IPS-18a (cell line): ENCODE results near the gene C5orf52.
"Not testable (repeated sequence)": the region's sequence is repeated elsewhere in the genome, so short reads cannot be mapped to it uniquely, and the experiment has no call there.

Experiments
- H3K27ac ChIP-seq: one replicate; pipeline ENCODE4 v1.5.1; 2013; ENCODE audit warnings: low read length
- H3K27me3 ChIP-seq: one replicate; pipeline ENCODE4 v1.6.1; 2013; ENCODE audit warnings: mild to moderate bottlenecking, low read length; ENCODE audit not compliant: control insufficient read depth, insufficient read depth
- H3K36me3 ChIP-seq: one replicate; pipeline ENCODE4 v1.6.1; 2013; ENCODE audit warnings: low read depth, low read length; ENCODE audit not compliant: control insufficient read depth
- H3K4me1 ChIP-seq: one replicate; pipeline ENCODE4 v1.6.1; 2013; ENCODE audit warnings: low read depth, low read length; ENCODE audit not compliant: control insufficient read depth
- H3K4me3 ChIP-seq: one replicate; pipeline ENCODE4 v1.5.1; 2013; ENCODE audit warnings: low read length
- H3K9ac ChIP-seq: one replicate; pipeline ENCODE4 v1.6.1; 2013; ENCODE audit warnings: mild to moderate bottlenecking, low read length, moderate library complexity
- H3K9me3 ChIP-seq: one replicate; pipeline ENCODE4 v1.6.1; 2013; ENCODE audit warnings: low read depth, low read length; ENCODE audit not compliant: control insufficient read depth

The C5orf52 gene

GRCh38 chr5:157680239-157680638 lies 8.9 kb downstream of the C5orf52 start:
- H3K9ac ChIP-seq: no peak overlapping the region
- H3K9me3 ChIP-seq: no peaks in the 10 kb centered on the region
- no peak overlapping the region for H3K4me3 ChIP-seq
- H3K27me3 ChIP-seq: no peaks in the 10 kb centered on the region
- no peaks in the 10 kb centered on the region for H3K36me3 ChIP-seq
- H3K27ac ChIP-seq: no peak overlapping the region
- H3K4me1 ChIP-seq: no peaks in the 10 kb centered on the region

- H3K36me3 ChIP-seq: no peaks in the 10 kb centered on the region
- no peaks in the 10 kb centered on the region for H3K27me3 ChIP-seq
- no peak overlapping the region for H3K27ac ChIP-seq
- no peak overlapping the region for H3K4me3 ChIP-seq
- H3K9ac ChIP-seq: no peak overlapping the region
- no peaks in the 10 kb centered on the region for H3K9me3 ChIP-seq
- H3K4me1 ChIP-seq: no peaks in the 10 kb centered on the region
Observed at GRCh38 chr5:157681048-157681447, 9.7 kb downstream of the C5orf52 start.

GRCh38 chr5:157682257-157682656 lies 10.9 kb downstream of the C5orf52 start:
- H3K27ac ChIP-seq: no peak overlapping the region
- H3K9me3 ChIP-seq: no peaks in the 10 kb centered on the region
- no peaks in the 10 kb centered on the region for H3K4me1 ChIP-seq
- H3K4me3 ChIP-seq: no peak overlapping the region
- H3K9ac ChIP-seq: no peak overlapping the region
- no peaks in the 10 kb centered on the region for H3K27me3 ChIP-seq
- no peaks in the 10 kb centered on the region for H3K36me3 ChIP-seq

- not testable (repeated sequence) for H3K36me3 ChIP-seq, H3K9me3 ChIP-seq, H3K4me3 ChIP-seq, H3K27me3 ChIP-seq, H3K4me1 ChIP-seq, H3K27ac ChIP-seq, H3K9ac ChIP-seq
Observed at GRCh38 chr5:157686276-157687197, 15.2 kb downstream of the C5orf52 start.

GRCh38 chr5:157687198-157687554 lies 15.8 kb downstream of the C5orf52 start:
- no peak overlapping the region for H3K4me3 ChIP-seq
- H3K9me3 ChIP-seq: no peaks in the 10 kb centered on the region
- H3K36me3 ChIP-seq: no peaks in the 10 kb centered on the region
- no peaks in the 10 kb centered on the region for H3K4me1 ChIP-seq
- no peak overlapping the region for H3K27ac ChIP-seq
- H3K27me3 ChIP-seq: no peaks in the 10 kb centered on the region
- no peak overlapping the region for H3K9ac ChIP-seq

- no peak overlapping the region for H3K27ac ChIP-seq
- no peak overlapping the region for H3K9ac ChIP-seq
- no peaks in the 10 kb centered on the region for H3K27me3 ChIP-seq
- no peaks in the 10 kb centered on the region for H3K4me1 ChIP-seq
- H3K9me3 ChIP-seq: no peaks in the 10 kb centered on the region
- H3K36me3 ChIP-seq: no peaks in the 10 kb centered on the region
- H3K4me3 ChIP-seq: no peak overlapping the region
Observed at GRCh38 chr5:157689942-157690689, 18.8 kb downstream of the C5orf52 start.

- H3K4me3 ChIP-seq: no peak overlapping the region
- no peaks in the 10 kb centered on the region for H3K27me3 ChIP-seq
- H3K4me1 ChIP-seq: no peaks in the 10 kb centered on the region
- no peaks in the 10 kb centered on the region for H3K36me3 ChIP-seq
- no peak overlapping the region for H3K9ac ChIP-seq
- no peaks in the 10 kb centered on the region for H3K9me3 ChIP-seq
- H3K27ac ChIP-seq: no peak overlapping the region
Observed at GRCh38 chr5:157690690-157691433, 19.5 kb downstream of the C5orf52 start.

GRCh38 chr5:157693816-157694215 lies 22.5 kb downstream of the C5orf52 start:
- not testable (repeated sequence) for H3K4me1 ChIP-seq, H3K9ac ChIP-seq, H3K4me3 ChIP-seq, H3K36me3 ChIP-seq, H3K9me3 ChIP-seq, H3K27ac ChIP-seq, H3K27me3 ChIP-seq

- not testable (repeated sequence) for H3K27me3 ChIP-seq
Observed at GRCh38 chr5:157696154-157696553, 24.8 kb downstream of the C5orf52 start.

GRCh38 chr5:157698674-157699073 lies 27.3 kb downstream of the C5orf52 start:
- H3K9ac ChIP-seq, H3K27me3 ChIP-seq, H3K4me3 ChIP-seq, H3K27ac ChIP-seq, H3K4me1 ChIP-seq, H3K36me3 ChIP-seq: not testable (repeated sequence)
- peaks cover 13% of the 10 kb centered on the region for H3K9me3 ChIP-seq

More at GRCh38 chr5:157696154-157696553, 24.8 kb downstream of the C5orf52 start:
- H3K4me3 ChIP-seq, H3K36me3 ChIP-seq, H3K9me3 ChIP-seq, H3K27ac ChIP-seq, H3K9ac ChIP-seq, H3K4me1 ChIP-seq: not testable (repeated sequence)

- H3K4me1 ChIP-seq: no peaks in the 10 kb centered on the region
- peaks cover 8% of the 10 kb centered on the region for H3K9me3 ChIP-seq
- H3K4me3 ChIP-seq: no peak overlapping the region
- no peaks in the 10 kb centered on the region for H3K27me3 ChIP-seq
- H3K9ac ChIP-seq: no peak overlapping the region
- no peak overlapping the region for H3K27ac ChIP-seq
- no peaks in the 10 kb centered on the region for H3K36me3 ChIP-seq
Observed at GRCh38 chr5:157703736-157704135, 32.4 kb downstream of the C5orf52 start.
